HG03442 (cell line): ENCODE data around the gene CFAP92.

Experiments
- ATAC-seq: cut with Tn5 transposase; IDR thresholded peaks from one replicate; pipeline ENCODE4 v1.9.1; 2021; ENCODE audit warnings: mild to moderate bottlenecking, moderate library complexity; ENCODE audit not compliant: unreplicated experiment

The CFAP92 gene

GRCh38 chr3:128988286-128988685, 5.6 kb downstream of the CFAP92 start:
- ATAC-seq: no peak

DNA sequence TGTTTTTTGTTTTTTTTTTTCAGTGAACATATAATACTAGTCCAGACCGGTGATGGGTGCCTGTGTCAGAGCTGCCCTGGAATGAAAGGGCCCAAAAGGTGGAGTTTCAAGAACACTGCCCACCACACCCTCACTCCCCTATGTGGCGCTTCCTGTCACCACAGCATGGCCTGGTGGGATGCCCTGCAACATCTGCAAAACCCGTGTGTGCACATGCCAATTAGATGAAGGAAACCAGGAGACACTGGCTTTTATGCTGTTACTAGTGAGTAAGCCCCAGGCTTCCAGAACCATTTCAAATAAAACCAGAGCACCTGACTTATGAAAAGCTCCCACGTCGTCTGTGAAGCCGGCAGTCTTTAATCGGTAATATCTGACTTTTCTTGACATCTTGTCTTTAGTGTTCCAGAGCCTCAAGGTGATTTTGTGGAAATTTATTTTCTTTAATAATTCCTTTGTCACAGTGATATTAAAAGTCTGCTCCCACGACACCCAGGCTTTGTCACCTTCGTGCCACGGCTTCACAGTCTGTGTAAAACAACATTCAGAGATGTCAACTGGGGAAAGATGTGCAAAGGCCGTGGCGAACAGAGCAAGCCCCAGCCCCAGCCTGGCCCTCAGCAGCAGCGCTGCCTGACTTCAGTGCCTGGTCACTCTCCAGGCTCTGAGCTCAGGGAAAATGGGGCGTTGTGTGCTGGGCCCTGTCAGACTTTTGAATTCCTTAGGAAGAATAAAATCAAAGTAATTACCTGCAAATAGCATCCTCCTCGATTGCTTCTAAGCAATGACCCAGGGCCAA, 6.4 kb downstream of the CFAP92 start:
- ATAC-seq: no peak

DNA sequence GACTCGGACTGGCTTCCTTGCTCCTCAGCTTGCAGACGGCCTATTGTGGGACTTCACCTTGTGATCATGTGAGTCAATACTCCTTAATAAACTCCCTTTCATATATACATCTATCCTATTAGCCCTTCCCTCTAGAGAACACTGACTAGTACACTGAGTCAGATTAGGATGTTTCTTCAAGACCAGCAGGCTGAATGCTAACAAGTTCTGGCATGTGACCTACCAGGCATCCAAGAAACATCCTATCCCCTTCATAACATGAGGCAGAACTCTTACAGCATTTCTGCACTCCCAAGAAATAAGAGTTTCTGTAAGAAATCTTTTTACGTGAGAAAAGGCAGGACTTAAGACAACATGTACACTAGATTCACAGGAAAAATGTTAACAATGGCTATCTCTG, 9.3 kb downstream of the CFAP92 start:
- no peak for ATAC-seq

- no peak for ATAC-seq
These were observed 10.4 kb downstream of the CFAP92 start for GRCh38 chr3:128983293-128984069.

GRCh38 chr3:128975276-128975675, 18.6 kb downstream of the CFAP92 start:
- ATAC-seq: no peak

DNA sequence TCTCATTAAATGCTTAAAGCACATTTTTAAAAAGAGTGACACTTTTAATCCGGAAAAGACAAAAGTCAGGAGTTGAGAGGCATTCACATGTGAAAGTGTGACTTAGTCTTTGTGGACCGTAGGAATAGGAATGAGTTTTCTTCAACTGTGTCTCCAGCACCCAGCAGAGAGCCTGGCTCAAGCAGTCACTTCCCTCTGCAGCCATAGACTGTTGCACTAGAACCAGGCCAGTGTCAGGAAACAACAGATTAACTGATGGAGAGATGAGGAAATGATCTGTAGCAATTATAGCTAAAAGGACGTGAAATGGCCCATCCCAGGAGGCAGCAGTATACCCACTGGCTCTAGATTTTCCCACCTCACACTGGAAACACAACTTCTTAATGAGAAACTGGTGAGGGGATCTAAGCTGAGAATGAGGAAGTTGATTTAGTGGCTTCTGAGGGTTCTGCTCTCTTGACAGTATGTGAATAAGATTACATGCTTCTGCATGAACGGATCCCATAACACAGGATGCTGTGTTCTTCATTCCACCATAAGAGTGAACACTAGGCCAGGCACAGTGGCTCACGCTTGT, 19.8 kb downstream of the CFAP92 start:
- ATAC-seq: no peak

- ATAC-seq: no peak
These were observed 22.3 kb downstream of the CFAP92 start for GRCh38 chr3:128971421-128972100.

GRCh38 chr3:128970740-128971047, 23.2 kb downstream of the CFAP92 start:
- ATAC-seq: no peak

GRCh38 chr3:128969993-128970739, 23.7 kb downstream of the CFAP92 start:
- no peak for ATAC-seq

DNA sequence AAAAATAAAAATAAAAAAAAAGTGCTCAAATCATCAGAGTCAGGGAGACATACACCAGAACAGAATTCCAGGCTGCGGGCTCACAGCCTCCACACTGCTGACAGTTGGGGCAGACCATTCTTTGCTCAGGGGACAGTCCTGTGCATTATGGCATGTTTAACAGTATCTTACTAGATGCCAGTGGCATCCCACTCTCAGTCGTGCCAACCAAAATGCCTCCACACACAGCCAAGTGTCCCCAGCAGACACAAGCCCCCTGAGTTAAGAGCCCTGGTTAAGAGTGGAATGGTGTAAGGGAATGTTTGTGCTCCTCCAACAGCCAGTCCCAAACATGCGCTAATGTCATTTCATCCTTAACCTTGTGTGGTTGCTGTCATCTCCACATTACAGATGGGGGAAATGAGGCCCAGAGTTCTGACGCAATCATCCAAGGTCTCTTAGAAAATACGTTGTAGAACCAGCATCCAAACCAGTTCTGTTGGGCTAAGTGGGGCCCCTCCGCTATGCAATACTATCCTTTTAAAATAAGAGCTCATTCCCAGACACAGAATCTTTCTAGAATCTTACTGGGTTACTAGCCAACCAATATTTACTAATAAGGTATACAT, 26.0 kb downstream of the CFAP92 start:
- no peak for ATAC-seq

DNA sequence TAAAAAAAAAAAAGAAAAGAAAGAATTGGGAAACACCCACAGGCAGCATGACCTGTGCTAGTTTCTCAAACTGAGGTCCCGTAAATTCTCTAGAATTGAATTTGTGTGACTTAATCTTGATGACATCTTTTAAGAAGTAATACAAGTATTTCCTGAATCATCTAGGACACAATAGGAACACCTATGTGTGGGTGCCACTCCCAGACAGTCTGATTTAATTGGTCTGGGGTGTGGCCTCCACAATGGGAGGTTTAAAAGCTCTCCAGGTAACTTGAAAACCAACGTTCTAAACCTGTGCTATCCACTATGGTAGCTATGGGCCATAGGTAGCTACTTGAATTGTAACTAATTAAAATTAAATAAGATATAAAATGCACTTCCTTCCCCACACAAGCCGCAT, 28.1 kb downstream of the CFAP92 start:
- no peak for ATAC-seq

GRCh38 chr3:128965280-128965679, 28.6 kb downstream of the CFAP92 start:
- ATAC-seq: no peak

- no peak for ATAC-seq
These were observed 37.4 kb downstream of the CFAP92 start for GRCh38 chr3:128956440-128956839.

DNA sequence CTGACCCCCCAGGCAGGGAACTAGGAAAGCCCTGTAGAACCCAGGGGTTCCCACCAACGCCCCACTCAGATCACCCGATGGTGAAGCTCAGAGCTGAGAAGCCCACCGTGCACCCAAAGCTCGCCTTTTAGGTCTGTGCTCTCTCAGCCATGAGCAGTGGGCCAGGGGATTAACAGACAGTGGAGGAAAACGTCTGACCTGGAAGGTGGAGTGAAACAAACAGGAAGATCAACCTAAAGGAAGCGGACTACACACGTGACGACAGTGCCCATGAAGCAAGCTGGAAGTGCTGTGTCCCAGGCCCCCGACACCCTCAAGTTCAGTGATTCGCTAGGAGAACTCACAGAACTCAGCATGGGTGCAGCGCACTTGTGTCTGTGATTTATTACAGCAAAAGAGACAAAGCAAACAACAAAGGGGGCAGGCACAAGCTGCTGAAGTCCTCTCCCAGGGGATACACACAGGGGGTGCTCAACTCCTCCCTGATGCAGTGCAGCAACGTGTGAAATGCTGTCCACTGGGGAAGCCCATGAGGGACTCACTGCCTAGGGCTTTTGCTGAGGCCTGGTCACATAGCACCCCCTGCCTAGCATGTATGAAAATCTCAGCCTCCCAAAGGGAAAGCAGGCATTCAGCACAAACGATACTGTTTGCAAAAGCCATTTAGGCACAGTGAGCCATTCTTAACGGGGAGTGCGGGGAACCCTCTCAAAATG, 43.5 kb downstream of the CFAP92 start:
- no peak for ATAC-seq

- no peak for ATAC-seq
These were observed 44.7 kb downstream of the CFAP92 start for GRCh38 chr3:128949158-128949557.

DNA sequence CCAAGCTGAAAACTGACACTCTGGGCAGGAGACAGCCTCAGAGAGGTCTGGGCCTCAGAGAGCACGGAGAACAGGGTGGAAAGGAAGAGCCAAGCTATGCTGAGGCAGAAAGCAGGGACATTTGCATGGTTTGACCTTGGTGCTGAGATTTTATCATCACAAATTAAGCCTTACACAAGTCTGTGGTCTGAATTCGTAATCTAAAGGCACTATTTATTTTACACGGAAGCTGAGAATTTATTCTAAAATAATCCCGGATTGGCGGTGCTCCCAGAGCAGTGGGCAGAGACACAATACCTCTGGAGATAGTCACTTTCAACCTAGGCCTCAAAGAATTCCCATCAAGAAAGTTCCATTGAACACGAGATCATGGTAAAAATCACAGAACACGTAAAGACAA, 47.5 kb downstream of the CFAP92 start:
- no peak for ATAC-seq

GRCh38 chr3:128945878-128946175, 48.0 kb downstream of the CFAP92 start:
- ATAC-seq: no peak

GRCh38 chr3:128945041-128945877, 48.6 kb downstream of the CFAP92 start:
- ATAC-seq: no peak
